Measurements from ENCODE around the gene CTNNA3.

The CTNNA3 gene

DNA sequence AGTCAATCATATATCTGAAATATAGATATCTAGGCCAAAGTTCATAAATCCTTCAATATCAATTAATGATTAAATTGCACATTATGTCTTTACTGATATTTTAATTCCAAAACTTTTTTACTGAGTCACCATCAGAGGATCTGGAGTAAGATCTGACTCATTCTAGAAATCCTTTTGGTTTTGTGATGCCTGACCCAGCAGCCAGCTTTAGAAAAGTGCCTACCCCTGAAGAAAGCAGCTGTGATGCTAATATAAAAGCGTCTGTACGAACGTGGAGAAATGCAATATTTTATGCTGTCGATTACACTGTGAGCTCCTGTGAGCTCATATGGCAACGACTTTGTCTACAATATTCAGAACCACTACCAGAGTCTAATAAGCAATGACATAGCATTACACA is 912.7 kb downstream of the CTNNA3 start:
- H3K4me3 ChIP-seq (ENCODE audit: low read depth in 1 of 2, low read length in 1 of 2) = no peak overlapping the region
- no peaks in the 10 kb centered on the region for H3K27me3 ChIP-seq
- H3K4me1 ChIP-seq (ENCODE audit: control insufficient read depth in 1 of 2, insufficient read depth in 1 of 2, low read depth in 1 of 2, low read length in 1 of 2) = no peaks in the 10 kb centered on the region
- H3K27ac ChIP-seq = no peak overlapping the region
- no peak for TF ChIP-seq CTCF (IDR thresholded peaks at IDR 0.05)
- H3K9me3 ChIP-seq = no peaks in the 10 kb centered on the region
- H3K36me3 ChIP-seq = no peaks in the 10 kb centered on the region

DNA sequence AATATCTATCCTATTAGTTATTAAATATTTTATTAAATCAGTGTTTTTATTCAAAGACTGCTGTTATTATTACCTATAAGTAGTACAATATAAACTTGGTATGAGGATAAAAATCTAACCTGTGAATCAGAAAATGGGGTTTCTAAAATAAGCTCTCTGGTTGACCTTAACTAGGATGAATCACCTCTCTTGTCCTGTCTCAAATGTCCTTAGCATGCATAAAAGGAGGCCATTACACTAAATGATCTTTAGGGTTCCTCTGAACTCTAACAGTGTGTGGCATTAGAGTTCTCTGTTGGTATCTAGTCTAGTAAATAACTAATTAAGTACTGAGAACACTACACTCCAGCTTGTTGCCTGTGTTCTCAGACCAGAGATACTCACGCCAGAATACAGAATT is 913.2 kb downstream of the CTNNA3 start:
- H3K36me3 ChIP-seq = no peaks in the 10 kb centered on the region
- no peak overlapping the region for H3K27ac ChIP-seq
- no peak for TF ChIP-seq CTCF (IDR thresholded peaks at IDR 0.05)
- H3K4me1 ChIP-seq (ENCODE audit: control insufficient read depth in 1 of 2, insufficient read depth in 1 of 2, low read depth in 1 of 2, low read length in 1 of 2) = no peaks in the 10 kb centered on the region
- H3K4me3 ChIP-seq (ENCODE audit: low read depth in 1 of 2, low read length in 1 of 2) = no peak overlapping the region
- no peaks in the 10 kb centered on the region for H3K9me3 ChIP-seq
- no peaks in the 10 kb centered on the region for H3K27me3 ChIP-seq

GRCh38 chr10:66782144-66782543 is 913.9 kb downstream of the CTNNA3 start:
- no peak overlapping the region for H3K27ac ChIP-seq
- H3K4me3 ChIP-seq (ENCODE audit: low read depth in 1 of 2, low read length in 1 of 2) = no peak overlapping the region
- no peaks in the 10 kb centered on the region for H3K36me3 ChIP-seq
- no peak for TF ChIP-seq CTCF (IDR thresholded peaks at IDR 0.05)
- H3K9me3 ChIP-seq = no peaks in the 10 kb centered on the region
- no peaks in the 10 kb centered on the region for H3K27me3 ChIP-seq
- no peaks in the 10 kb centered on the region for H3K4me1 ChIP-seq (ENCODE audit: control insufficient read depth in 1 of 2, insufficient read depth in 1 of 2, low read depth in 1 of 2, low read length in 1 of 2)

DNA sequence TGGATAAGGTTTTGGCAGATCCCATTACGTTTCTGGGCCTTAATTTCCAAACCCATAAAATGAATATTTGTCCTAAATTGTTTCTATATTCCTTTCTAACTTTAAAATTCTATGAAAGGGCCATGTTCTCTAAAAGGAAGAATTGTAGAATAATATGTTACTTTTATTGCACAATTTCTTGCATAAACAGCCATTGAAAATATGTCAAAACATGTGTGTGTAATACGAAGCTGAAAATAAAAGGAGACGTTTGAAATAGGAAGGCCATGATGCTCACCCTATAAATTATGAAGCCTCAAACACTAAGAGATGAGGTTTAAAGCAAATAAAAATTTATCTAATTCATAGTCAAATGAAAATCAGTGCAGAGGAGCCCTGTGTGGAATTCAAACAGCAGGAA is 915.2 kb downstream of the CTNNA3 start:
- Histone ChIP-seq H3K9me3 (no peaks in the 10 kb centered on the region), H3K27me3 (no peaks in the 10 kb centered on the region), H3K36me3 (no peaks in the 10 kb centered on the region), H3K27ac (no peak overlapping the region), H3K4me1 (ENCODE audit: control insufficient read depth in 1 of 2, insufficient read depth in 1 of 2, low read depth in 1 of 2, low read length in 1 of 2) (no peaks in the 10 kb centered on the region), H3K4me3 (ENCODE audit: low read depth in 1 of 2, low read length in 1 of 2) (no peak overlapping the region)
- no peak for TF ChIP-seq CTCF (IDR thresholded peaks at IDR 0.05)

DNA sequence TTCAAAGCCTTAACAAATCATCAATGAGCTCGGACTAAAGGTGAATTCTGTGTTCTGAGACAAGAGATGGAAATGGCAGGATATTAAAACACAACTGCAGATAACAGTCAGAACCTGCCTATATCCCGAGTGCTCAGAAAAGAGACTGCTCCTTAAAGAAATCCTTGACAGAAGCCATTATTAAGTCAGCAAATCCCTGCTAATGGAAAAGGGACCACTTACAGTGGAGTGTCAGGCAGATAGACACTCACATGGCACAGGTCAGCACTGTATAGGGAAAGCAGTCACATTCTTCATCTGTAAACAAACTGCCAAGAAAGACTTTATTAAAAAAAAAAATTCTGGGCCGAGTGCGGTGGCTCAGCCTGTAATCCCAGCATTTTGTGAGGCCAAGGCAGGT is 917.6 kb downstream of the CTNNA3 start:
- Histone ChIP-seq H3K27ac (no peak overlapping the region), H3K27me3 (no peaks in the 10 kb centered on the region), H3K4me3 (ENCODE audit: low read depth in 1 of 2, low read length in 1 of 2) (no peak overlapping the region), H3K9me3 (no peaks in the 10 kb centered on the region), H3K4me1 (ENCODE audit: control insufficient read depth in 1 of 2, insufficient read depth in 1 of 2, low read depth in 1 of 2, low read length in 1 of 2) (no peaks in the 10 kb centered on the region), H3K36me3 (no peaks in the 10 kb centered on the region)
- no peak for TF ChIP-seq CTCF (IDR thresholded peaks at IDR 0.05)

- Histone ChIP-seq H3K4me3 (ENCODE audit: low read depth in 1 of 2, low read length in 1 of 2) (no peak overlapping the region), H3K9me3 (no peaks in the 10 kb centered on the region), H3K36me3 (no peaks in the 10 kb centered on the region), H3K4me1 (ENCODE audit: control insufficient read depth in 1 of 2, insufficient read depth in 1 of 2, low read depth in 1 of 2, low read length in 1 of 2) (no peaks in the 10 kb centered on the region), H3K27ac (no peak overlapping the region), H3K27me3 (no peaks in the 10 kb centered on the region)
- TF ChIP-seq CTCF (IDR thresholded peaks at IDR 0.05) = no peak
Measured at GRCh38 chr10:66777665-66778064, 918.3 kb downstream of the CTNNA3 start.
